ENCODE results near the gene PER1. TPM values are rescaled to one million over a fixed set of nuclear protein-coding genes. Genes with fewer than 3 reads are reported as not detected.
A peak's percentile ranks its signal among the peaks of the same experiment; 100 is the strongest.

The PER1 gene
- total and polyA plus RNA-seq, 10 of the 15 experiments (the other 5 are each of a cell fraction or from before 2014, with no cell fraction given), result 0.02 to 25.1 (median 5.4) TPM

DNA sequence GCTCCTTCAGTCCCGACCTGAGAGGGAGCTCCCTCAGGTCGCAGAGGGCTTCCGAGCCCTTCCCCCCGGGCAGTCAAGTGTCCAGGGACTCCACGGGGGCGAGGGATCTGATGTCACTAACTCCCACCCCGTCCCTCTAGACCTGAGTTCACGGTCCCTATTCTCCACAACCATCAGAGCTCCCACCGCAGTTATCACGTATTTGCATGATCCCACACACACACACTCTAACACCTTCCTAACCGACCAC lies 3.7 kb upstream of the PER1 start:
- CTCF ChIA-PET, result interaction anchor here (0.6 to 5.3 kb wide), 6 partner anchors 17 to 66 kb away, joined by 3 to 46 read pairs (median 13); partner anchors contain the start of gene HES7
- POLR2A ChIA-PET, result interaction anchor here (0.5 to 7.5 kb wide), 16 partner anchors 14 to 469 kb away, joined by 3 to 71 read pairs (median 6); partner anchors contain the start of genes ALOXE3, AURKB, BORCS6 and RANGRF
- no peak for DNase-seq (ENCODE audit: low read depth, low spot score)
- WGBS (ENCODE audit: insufficient coverage, insufficient replicate concordance, low lambda C conversion rate, missing lambda C conversion rate), result 5% methylated on average over 11 of the region's 11 CpGs
- Histone ChIP-seq H3K4me3 (peak overlapping the region; percentile 74), H2AFZ (ENCODE audit: control insufficient read depth, low read depth, low read length) (peak overlapping the region; percentile 64; the same call in 1 of the 2 replicates), H3K9me3 (replicated peaks; ENCODE audit: control insufficient read depth, insufficient read depth, low read length) (no peaks in the 10 kb centered on the region), H3K9ac (ENCODE audit: control insufficient read depth, insufficient read depth, low read length) (peak overlapping the region; percentile 77), H3K79me2 (ENCODE audit: control insufficient read depth, insufficient read depth, low read length) (peaks cover 17% of the 10 kb centered on the region), H3K36me3 (ENCODE audit: control insufficient read depth in 2 of 2, insufficient read depth in 2 of 2, low read length in 1 of 2) (peaks cover 0 to 3% of the 10 kb centered on the region in 2 experiments; a peak in 1 of 4 replicates), H3K4me1 (ENCODE audit: control insufficient read depth, insufficient read depth, low read length) (peaks cover 18% of the 10 kb centered on the region), H4K20me1 (ENCODE audit: control insufficient read depth, insufficient read depth) (no peaks in the 10 kb centered on the region), H3K4me2 (ENCODE audit: control insufficient read depth, insufficient read depth) (peak overlapping the region; percentile 99), H3K27me3 (replicated peaks in 1 of 2; ENCODE audit: control insufficient read depth in 2 of 2, insufficient read depth in 2 of 2, low read length in 1 of 2) (no peaks in the 10 kb centered on the region), H3K27ac (ENCODE audit: control insufficient read depth, insufficient read depth) (peak overlapping the region; percentile 76)
- ATAC-seq, result no peak
- in situ Hi-C loops (cut with MboI) (no loop called here), intact Hi-C loops (cut with micrococcal nuclease; ENCODE audit: unreplicated experiment) (loop anchor here (1.0 kb wide), 2 partner anchors 17 to 36 kb away; no protein-coding TSS in a partner anchor)
- RAD21 ChIA-PET (ENCODE audit: unreplicated experiment), result interaction anchor here (0.9 to 4.1 kb wide), 14 partner anchors 11 to 91 kb away, joined by 3 to 33 read pairs (median 4); partner anchors contain the start of gene AURKB
- FAIRE-seq, result no peak
- TSS peak; percentile 66 for BruUV-seq (replicated peaks)
- peak; percentile 96 for TF ChIP-seq SMAD1 (IDR thresholded peaks at IDR 0.05; ENCODE audit: low read depth, partially characterized antibody)
- 0 out of 2 replicates have a peak, but pooled peaks have one; percentile 5 for TF ChIP-seq RUNX3 (IDR thresholded peaks at IDR 0.05; ENCODE audit: low read length)
- 0 out of 2 replicates have a peak, but pooled peaks have one; percentile 58 for TF ChIP-seq RELB (IDR thresholded peaks at IDR 0.05; ENCODE audit: low read depth)
- TF ChIP-seq, protein P1, sequence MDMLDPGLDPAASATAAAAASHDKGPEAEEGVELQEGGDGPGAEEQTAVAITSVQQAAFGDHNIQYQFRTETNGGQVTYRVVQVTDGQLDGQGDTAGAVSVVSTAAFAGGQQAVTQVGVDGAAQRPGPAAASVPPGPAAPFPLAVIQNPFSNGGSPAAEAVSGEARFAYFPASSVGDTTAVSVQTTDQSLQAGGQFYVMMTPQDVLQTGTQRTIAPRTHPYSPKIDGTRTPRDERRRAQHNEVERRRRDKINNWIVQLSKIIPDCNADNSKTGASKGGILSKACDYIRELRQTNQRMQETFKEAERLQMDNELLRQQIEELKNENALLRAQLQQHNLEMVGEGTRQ (IDR thresholded peaks at IDR 0.05; ENCODE audit: borderline replicate concordance, low read depth, low read length), result no peak
- peak; percentile 50; the same call in 1 of the 2 replicates for TF ChIP-seq LARP7 (IDR thresholded peaks at IDR 0.05)
- no peak for TF ChIP-seq EED (IDR thresholded peaks at IDR 0.05; ENCODE audit: low read depth)
- no peak for TF ChIP-seq TCF12 (IDR thresholded peaks at IDR 0.05; ENCODE audit: low read depth, low read length)
- TF ChIP-seq EP300 (IDR thresholded peaks at IDR 0.05; ENCODE audit: borderline replicate concordance in 1 of 2, control insufficient read depth in 1 of 2, low read depth in 2 of 2, low read length in 2 of 2), result 0 out of 4 replicates have a peak, but pooled peaks of 1 of the 2 experiments have one; percentile 34
- TF ChIP-seq, protein P2, sequence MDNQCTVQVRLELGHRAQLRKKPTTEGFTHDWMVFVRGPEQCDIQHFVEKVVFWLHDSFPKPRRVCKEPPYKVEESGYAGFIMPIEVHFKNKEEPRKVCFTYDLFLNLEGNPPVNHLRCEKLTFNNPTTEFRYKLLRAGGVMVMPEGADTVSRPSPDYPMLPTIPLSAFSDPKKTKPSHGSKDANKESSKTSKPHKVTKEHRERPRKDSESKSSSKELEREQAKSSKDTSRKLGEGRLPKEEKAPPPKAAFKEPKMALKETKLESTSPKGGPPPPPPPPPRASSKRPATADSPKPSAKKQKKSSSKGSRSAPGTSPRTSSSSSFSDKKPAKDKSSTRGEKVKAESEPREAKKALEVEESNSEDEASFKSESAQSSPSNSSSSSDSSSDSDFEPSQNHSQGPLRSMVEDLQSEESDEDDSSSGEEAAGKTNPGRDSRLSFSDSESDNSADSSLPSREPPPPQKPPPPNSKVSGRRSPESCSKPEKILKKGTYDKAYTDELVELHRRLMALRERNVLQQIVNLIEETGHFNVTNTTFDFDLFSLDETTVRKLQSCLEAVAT (IDR thresholded peaks at IDR 0.05), result peak; percentile 96
- TF ChIP-seq DPF2 (IDR thresholded peaks at IDR 0.05), result peak; percentile 54; the same call in 1 of the 2 replicates
- 0 out of 2 replicates have a peak, but pooled peaks have one; percentile 75 for TF ChIP-seq BACH1 (IDR thresholded peaks at IDR 0.05; ENCODE audit: borderline replicate concordance)
- TF ChIP-seq CHD4 (IDR thresholded peaks at IDR 0.05), result no peak
- no peak for TF ChIP-seq IRF3 (IDR thresholded peaks at IDR 0.05)
- TF ChIP-seq IKZF2 (IDR thresholded peaks at IDR 0.05), result peak in 1 of 2 experiments; percentile 83; a peak in 3 of 4 replicates
- no peak for TF ChIP-seq RFX5 (IDR thresholded peaks at IDR 0.05; ENCODE audit: low read depth, low read length)
- TF ChIP-seq TCF7 (IDR thresholded peaks at IDR 0.05; ENCODE audit: borderline replicate concordance), result no peak
- SMC1A ChIA-PET (ENCODE audit: uncharacterized antibody, unreplicated experiment), result interaction anchor here (1.4 to 5.1 kb wide), 11 partner anchors 17 to 139 kb away, joined by 4 to 42 read pairs (median 6); partner anchors contain the start of genes ALOXE3, AURKB, CTC1 and HES7
